GM12878 (cell line): ENCODE data around the gene ODC1. TPM values are rescaled to one million over a fixed set of nuclear protein-coding genes. Genes with fewer than 3 reads are reported as not detected.

Source experiments
- ATAC-seq: fragments of 200-7000 bp; cut with Tn5 transposase; 3 replicates; pipeline ENCODE4 v1.9.1; 2020; ENCODE audit warnings: mild to moderate bottlenecking, moderate library complexity
- BruUV-seq: library from RNA; stranded (reverse); fragments of 400-500 nt; replicated peaks from 2 replicates; lab custom pipeline; 2021; lab: Mats Ljungman, UMichigan
- CTCF ChIA-PET: fragments of 300-600 bp; sonication (Branson Sonifier 250); formaldehyde crosslinking; extraction: SDS; loops from one replicate; lab custom pipeline; 2021; ENCODE audit warnings: inconsistent platforms; lab: Yijun Ruan, JAX
- POLR2A ChIA-PET: fragments of 350-600 bp; formaldehyde crosslinking; extraction: SDS; loops from one replicate; lab custom pipeline; 2021; ENCODE audit warnings: inconsistent platforms; lab: Charles Lee
- RAD21 ChIA-PET: fragments of 300-600 bp; sonication (Branson Sonifier 250); formaldehyde crosslinking; loops from one replicate; lab custom pipeline; 2023; ENCODE audit warnings: antibody characterized with exemption; ENCODE audit not compliant: unreplicated experiment; lab: Charles Lee
- SMC1A ChIA-PET: fragments of 300-600 bp; sonication (Branson Sonifier 250); formaldehyde crosslinking; loops from one replicate; lab custom pipeline; 2023; ENCODE audit not compliant: unreplicated experiment, uncharacterized antibody; lab: Charles Lee
- DNase-seq: peaks from one replicate; pipeline ENCODE4 v3.0.0-alpha.2; 2011; ENCODE audit warnings: low read depth, low spot score
- FAIRE-seq: peaks from 3 replicates; lab custom pipeline; 2011; peaks lifted over from hg19 to GRCh38; lab: Jason Lieb, UNC
- H2AFZ ChIP-seq: 2 replicates; pipeline ENCODE4 v1.6.0; 2011; ENCODE audit warnings: low read depth, low read length, control low read depth; ENCODE audit not compliant: control insufficient read depth
- H3K27ac ChIP-seq: 2 replicates; pipeline ENCODE4 v1.5.1; 2011; ENCODE audit warnings: control low read depth; ENCODE audit not compliant: control insufficient read depth, insufficient read depth
- H3K27me3 ChIP-seq, 2 experiments: replicated peaks in 1 of 2; 2 replicates each; pipeline versions ENCODE4 v1.6.0 to v1.6.1; 2011; ENCODE audit warnings: low read length in 1 of 2; ENCODE audit not compliant: control insufficient read depth in 2 of 2, insufficient read depth in 2 of 2
- H3K36me3 ChIP-seq, 2 experiments: 2 replicates each; pipeline ENCODE4 v1.5.1; 2011; ENCODE audit warnings: low read length in 1 of 2; ENCODE audit not compliant: control insufficient read depth in 2 of 2, insufficient read depth in 2 of 2
- H3K4me1 ChIP-seq: 2 replicates; pipeline ENCODE4 v1.6.1; 2011; ENCODE audit warnings: mild to moderate bottlenecking, low read length, moderate library complexity, mixed read lengths; ENCODE audit not compliant: control insufficient read depth, insufficient read depth
- H3K4me2 ChIP-seq: 2 replicates; pipeline ENCODE4 v1.6.0; 2011; ENCODE audit warnings: control low read depth; ENCODE audit not compliant: control insufficient read depth, insufficient read depth
- H3K4me3 ChIP-seq: fragments of 200-600 bp; sonication (generic); 2 replicates; pipeline ENCODE4 v1.5.1; 2016
- H3K79me2 ChIP-seq: 2 replicates; pipeline ENCODE4 v1.6.0; 2011; ENCODE audit warnings: low read length; ENCODE audit not compliant: control insufficient read depth, insufficient read depth
- H3K9ac ChIP-seq: 2 replicates; pipeline ENCODE4 v1.8.0; 2011; ENCODE audit warnings: low read length, control low read depth, mixed read lengths; ENCODE audit not compliant: control insufficient read depth, insufficient read depth
- H3K9me3 ChIP-seq: replicated peaks from 3 replicates; pipeline ENCODE4 v1.5.1; 2011; ENCODE audit warnings: mild to moderate bottlenecking, low read length; ENCODE audit not compliant: control insufficient read depth, insufficient read depth
- H4K20me1 ChIP-seq: 2 replicates; pipeline ENCODE4 v1.6.0; 2011; ENCODE audit not compliant: control insufficient read depth, insufficient read depth
- CBFB ChIP-seq: IDR thresholded peaks from 2 replicates; pipeline ENCODE4 v1.6.1; 2016; ENCODE audit warnings: antibody characterized with exemption, low read depth
- MTA2 ChIP-seq: fragments of 450-650 bp; IDR thresholded peaks from 2 replicates; pipeline ENCODE4 v1.6.1; 2016; ENCODE audit warnings: low read depth, mild to moderate bottlenecking, moderate library complexity
- NBN ChIP-seq: fragments of 450-650 bp; IDR thresholded peaks from 2 replicates; pipeline ENCODE4 v1.6.1; 2016
- NFYA ChIP-seq: IDR thresholded peaks from 2 replicates; pipeline ENCODE4 v1.6.1; 2011; ENCODE audit warnings: low read depth, mild to moderate bottlenecking, low read length, improper control_type of control experiment, borderline replicate concordance
- NR2C2 ChIP-seq: IDR thresholded peaks from 2 replicates; pipeline ENCODE4 v1.6.1; 2011; ENCODE audit warnings: borderline replicate concordance, low read depth; ENCODE audit not compliant: control insufficient read depth, insufficient read length
- RAD21 ChIP-seq: IDR thresholded peaks from 2 replicates; pipeline ENCODE4 v1.6.1; 2011; ENCODE audit warnings: mild to moderate bottlenecking, low read depth, low read length, moderate library complexity; ENCODE audit not compliant: insufficient read depth
- RUNX3 ChIP-seq: IDR thresholded peaks from 2 replicates; pipeline ENCODE4 v1.6.1; 2012; ENCODE audit warnings: low read length, inconsistent platforms
- SIX5 ChIP-seq: IDR thresholded peaks from 2 replicates; pipeline ENCODE4 v1.6.1; 2011; ENCODE audit warnings: mild to moderate bottlenecking, low read depth, low read length, moderate library complexity; ENCODE audit not compliant: severe bottlenecking
- SREBF2 ChIP-seq: IDR thresholded peaks from 2 replicates; pipeline ENCODE4 v1.6.1; 2012; ENCODE audit warnings: mild to moderate bottlenecking, low read length
- STAT3 ChIP-seq: IDR thresholded peaks from 2 replicates; pipeline ENCODE4 v1.6.1; 2011; ENCODE audit warnings: low read depth, low read length, improper control_type of control experiment
- TAF1 ChIP-seq: IDR thresholded peaks from 2 replicates; pipeline ENCODE4 v1.6.1; 2011; ENCODE audit warnings: mild to moderate bottlenecking, low read depth, low read length, borderline replicate concordance
- ZBED1 ChIP-seq: IDR thresholded peaks from 2 replicates; pipeline ENCODE4 v1.6.1; 2016; ENCODE audit warnings: borderline replicate concordance
- ZNF274 ChIP-seq: IDR thresholded peaks from one replicate; pipeline ENCODE4 v1.8.0; 2011; ENCODE audit not compliant: insufficient read length, insufficient read depth
- ZSCAN29 ChIP-seq: fragments of 450-650 bp; IDR thresholded peaks from 2 replicates; pipeline ENCODE4 v1.6.1; 2017; ENCODE audit warnings: mild to moderate bottlenecking, moderate library complexity
- WGBS: methylation state at CpG from one replicate; pipeline ENCODE4 v1.1.6; 2016; ENCODE audit warnings: low lambda C conversion rate; ENCODE audit not compliant: insufficient replicate concordance, insufficient coverage; ENCODE audit errors: missing lambda C conversion rate; 5-methylcytosine and 5-hydroxymethylcytosine counted together
- in situ Hi-C: fragments of 300-500 bp; cut with MboI; formaldehyde crosslinking; loops from 9 replicates; pipeline ENCODE4 v1.14.3; 2018; ENCODE audit warnings: mixed read lengths
- intact Hi-C: fragments of 100-400 bp; cut with micrococcal nuclease; formaldehyde crosslinking; loops from one replicate; pipeline ENCODE4 v1.14.2; 2022; ENCODE audit not compliant: unreplicated experiment
- polyA plus RNA-seq, 11 experiments: library from polyadenylated mRNA; depleted of rRNA in 4 of 11; unstranded in 6 of 11; stranded (reverse) in 5 of 11; fragments of >200 nt; fragmentation: Nextera tagmentation in 4 of 11; fragmentation: Illumina TruSeq in 1 of 11; extraction: Ambion mirVana in 4 of 11; extraction: Trizol in 1 of 11; gene quantifications; 1 replicate in 1 of 11; 2 replicates in 10 of 11; pipeline versions ENCODE4 v1.2.1 to v1.2.3, GENCODE V29; 2011 to 2016; ENCODE audit warnings: inconsistent platforms in 2 of 11, missing spikeins in 2 of 11, low read depth in 1 of 11
- total RNA-seq, 4 experiments: library from RNA; depleted of rRNA in 3 of 4; stranded (reverse); fragments of >200 nt in 3 of 4; fragmentation: Illumina TruSeq in 1 of 4; extraction: Trizol in 1 of 4; gene quantifications; 2 replicates each; pipeline versions ENCODE4 v1.2.1 to v1.2.3, GENCODE V29; 2013 to 2021
- TF ChIP-seq, protein P1 (sequence below): fragments of 450-650 bp; IDR thresholded peaks from 2 replicates; pipeline ENCODE4 v1.6.1; 2017; ENCODE audit warnings: antibody characterized with exemption, mild to moderate bottlenecking, moderate library complexity

Gene ODC1
- total and polyA plus RNA-seq, 10 of the 15 experiments (the other 5 are each of a cell fraction or from before 2014, with no cell fraction given): 68.5 to 441 (median 340) TPM

GRCh38 chr2:10471046-10471571, 23.0 kb upstream of the ODC1 start:
- ChIA-PET POLR2A (no interaction called here), RAD21 (no interaction called here), SMC1A (interaction anchor here (1.2 kb wide), 1 partner anchor 21 kb away, joined by 3 read pairs; no protein-coding TSS in a partner anchor), CTCF (no interaction called here)
- no peak for TF ChIP-seq NBN
- TF ChIP-seq NFYA: no peak
- no peak for TF ChIP-seq SREBF2
- TF ChIP-seq NR2C2: no peak
- Histone ChIP-seq H3K36me3 (no peaks in the 10 kb centered on the region), H3K4me3 (no peak overlapping the region), H3K9me3 (no peaks in the 10 kb centered on the region), H2AFZ (no peak overlapping the region), H3K27ac (no peak overlapping the region), H3K79me2 (no peaks in the 10 kb centered on the region), H3K27me3 (no peaks in the 10 kb centered on the region; a peak in 1 of 4 replicates), H3K4me2 (no peak overlapping the region), H3K9ac (no peak overlapping the region), H3K4me1 (no peaks in the 10 kb centered on the region), H4K20me1 (no peaks in the 10 kb centered on the region; the same call in 1 of the 2 replicates)
- BruUV-seq: no TSS peak
- in situ Hi-C loops: no loop called here
- ATAC-seq: no peak
- intact Hi-C loops: no loop called here
- 41% methylated on average over 15 of the region's 15 CpGs for WGBS
- FAIRE-seq: no peak
- no peak for DNase-seq

DNA sequence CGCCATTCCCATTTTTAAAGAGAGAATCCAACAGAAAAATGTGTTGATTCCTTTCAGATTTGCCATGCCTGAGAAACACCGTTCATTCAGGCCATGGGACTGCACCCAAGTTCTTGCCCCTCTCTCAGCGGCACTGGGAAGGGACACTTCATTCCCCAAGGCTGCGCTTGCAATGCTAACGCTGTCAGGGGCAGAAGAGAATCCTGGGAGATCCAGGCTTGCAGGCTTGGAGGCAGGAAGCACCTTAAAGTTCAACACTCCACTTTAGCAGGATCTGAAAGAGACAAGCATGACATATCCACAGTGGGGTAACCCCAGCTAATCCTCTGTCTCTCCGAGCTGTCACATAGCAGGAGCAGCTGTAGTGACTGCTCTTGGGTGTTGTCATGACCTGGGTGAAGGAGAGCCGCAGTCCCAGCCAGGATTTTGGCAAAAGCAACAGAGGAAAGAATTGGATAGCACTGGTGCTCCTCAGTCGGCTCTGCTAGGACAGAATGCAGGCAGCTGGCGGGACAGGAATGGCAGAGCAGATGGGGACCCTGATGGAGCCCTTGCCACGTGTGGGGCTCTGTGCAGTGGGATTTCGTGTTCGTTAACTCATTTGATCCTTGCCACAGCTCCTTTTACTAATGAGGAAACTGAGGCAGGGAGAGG, 22.0 kb upstream of the ODC1 start:
- no peak overlapping the region for H2AFZ ChIP-seq
- no peak overlapping the region for H3K4me2 ChIP-seq
- CTCF ChIA-PET: no interaction called here
- no peak for FAIRE-seq
- H3K27me3 ChIP-seq: no peaks in the 10 kb centered on the region; a peak in 1 of 4 replicates
- no peaks in the 10 kb centered on the region for H3K4me1 ChIP-seq
- no peak overlapping the region for H3K27ac ChIP-seq
- SMC1A ChIA-PET: no interaction called here
- in situ Hi-C loops: no loop called here
- BruUV-seq: no TSS peak
- H3K9ac ChIP-seq: no peak overlapping the region
- TF ChIP-seq STAT3: no peak
- TF ChIP-seq, protein P1, sequence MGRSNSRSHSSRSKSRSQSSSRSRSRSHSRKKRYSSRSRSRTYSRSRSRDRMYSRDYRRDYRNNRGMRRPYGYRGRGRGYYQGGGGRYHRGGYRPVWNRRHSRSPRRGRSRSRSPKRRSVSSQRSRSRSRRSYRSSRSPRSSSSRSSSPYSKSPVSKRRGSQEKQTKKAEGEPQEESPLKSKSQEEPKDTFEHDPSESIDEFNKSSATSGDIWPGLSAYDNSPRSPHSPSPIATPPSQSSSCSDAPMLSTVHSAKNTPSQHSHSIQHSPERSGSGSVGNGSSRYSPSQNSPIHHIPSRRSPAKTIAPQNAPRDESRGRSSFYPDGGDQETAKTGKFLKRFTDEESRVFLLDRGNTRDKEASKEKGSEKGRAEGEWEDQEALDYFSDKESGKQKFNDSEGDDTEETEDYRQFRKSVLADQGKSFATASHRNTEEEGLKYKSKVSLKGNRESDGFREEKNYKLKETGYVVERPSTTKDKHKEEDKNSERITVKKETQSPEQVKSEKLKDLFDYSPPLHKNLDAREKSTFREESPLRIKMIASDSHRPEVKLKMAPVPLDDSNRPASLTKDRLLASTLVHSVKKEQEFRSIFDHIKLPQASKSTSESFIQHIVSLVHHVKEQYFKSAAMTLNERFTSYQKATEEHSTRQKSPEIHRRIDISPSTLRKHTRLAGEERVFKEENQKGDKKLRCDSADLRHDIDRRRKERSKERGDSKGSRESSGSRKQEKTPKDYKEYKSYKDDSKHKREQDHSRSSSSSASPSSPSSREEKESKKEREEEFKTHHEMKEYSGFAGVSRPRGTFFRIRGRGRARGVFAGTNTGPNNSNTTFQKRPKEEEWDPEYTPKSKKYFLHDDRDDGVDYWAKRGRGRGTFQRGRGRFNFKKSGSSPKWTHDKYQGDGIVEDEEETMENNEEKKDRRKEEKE: no peak
- no peak for TF ChIP-seq SIX5
- no peak for TF ChIP-seq RUNX3
- TF ChIP-seq TAF1: no peak
- TF ChIP-seq ZNF274: no peak
- no peak for TF ChIP-seq RAD21
- TF ChIP-seq CBFB: no peak
- TF ChIP-seq ZBED1: no peak
- no peak for TF ChIP-seq MTA2
- TF ChIP-seq ZSCAN29: no peak
- TF ChIP-seq, all 136 proteins: peak for 0
- no peaks in the 10 kb centered on the region for H3K36me3 ChIP-seq
- 39% methylated on average over 12 of the region's 12 CpGs for WGBS
- H3K9me3 ChIP-seq: no peaks in the 10 kb centered on the region
- no peak for DNase-seq
- RAD21 ChIA-PET: no interaction called here
- H3K4me3 ChIP-seq: no peak overlapping the region
- H4K20me1 ChIP-seq: no peaks in the 10 kb centered on the region; the same call in 1 of the 2 replicates
- H3K79me2 ChIP-seq: no peaks in the 10 kb centered on the region
- POLR2A ChIA-PET: interaction anchor here (1.1 kb wide), 1 partner anchor 59 kb away, joined by 5 read pairs; no protein-coding TSS in a partner anchor
- intact Hi-C loops: no loop called here
- no peak for ATAC-seq
